MM.1S (cell line): ENCODE results near the gene PFN3.

ENCODE experiments used
- DNase-seq: peaks from one replicate; pipeline ENCODE4 v3.0.0-alpha.2; 2015
- H2AFZ ChIP-seq: fragments of 300-600 bp; sonication (generic); 2 replicates; pipeline ENCODE4 v1.6.0; 2016; ENCODE audit warnings: antibody characterized with exemption, low read length
- H3F3A ChIP-seq: fragments of 300-600 bp; sonication (generic); 2 replicates; pipeline ENCODE4 v1.6.1; 2016; ENCODE audit warnings: mild to moderate bottlenecking, antibody characterized with exemption, low read length, moderate library complexity, mixed read lengths; ENCODE audit not compliant: insufficient read depth
- H3K27ac ChIP-seq: fragments of 300-600 bp; sonication (generic); 2 replicates; pipeline ENCODE4 v1.5.1; 2016; ENCODE audit warnings: mild to moderate bottlenecking, low read length
- H3K27me3 ChIP-seq: fragments of 300-600 bp; sonication (generic); replicated peaks from 2 replicates; pipeline ENCODE4 v1.6.0; 2016; ENCODE audit warnings: low read length; ENCODE audit not compliant: insufficient read depth
- H3K36me3 ChIP-seq: fragments of 300-600 bp; sonication (generic); replicated peaks from 2 replicates; pipeline ENCODE4 v1.6.1; 2016; ENCODE audit warnings: mild to moderate bottlenecking, low read length, mixed read lengths; ENCODE audit not compliant: insufficient read depth
- H3K4me1 ChIP-seq: fragments of 300-600 bp; sonication (generic); 2 replicates; pipeline ENCODE4 v1.6.1; 2016; ENCODE audit warnings: low read length, mixed read lengths
- H3K4me2 ChIP-seq: fragments of 300-600 bp; sonication (generic); 2 replicates; pipeline ENCODE4 v1.6.0; 2016; ENCODE audit warnings: low read depth, low read length
- H3K4me3 ChIP-seq: fragments of 300-600 bp; sonication (generic); 2 replicates; pipeline ENCODE4 v1.5.1; 2016; ENCODE audit warnings: low read length, mixed read lengths
- H3K79me2 ChIP-seq: fragments of 300-600 bp; sonication (generic); 2 replicates; pipeline ENCODE4 v1.6.1; 2016; ENCODE audit warnings: mixed run types, low read length, mixed read lengths
- H3K9ac ChIP-seq: fragments of 300-600 bp; sonication (generic); 2 replicates; pipeline ENCODE4 v1.6.1; 2016; ENCODE audit warnings: low read length, mixed read lengths
- H3K9me2 ChIP-seq: fragments of 300-600 bp; sonication (generic); replicated peaks from 2 replicates; pipeline ENCODE4 v1.6.1; 2016; ENCODE audit warnings: mild to moderate bottlenecking, low read length, mixed read lengths; ENCODE audit not compliant: insufficient read depth
- H3K9me3 ChIP-seq: fragments of 300-600 bp; sonication (generic); replicated peaks from 2 replicates; pipeline ENCODE4 v1.6.1; 2016; ENCODE audit warnings: mild to moderate bottlenecking, low read length, mixed read lengths; ENCODE audit not compliant: insufficient read depth
- H4K20me1 ChIP-seq: fragments of 300-600 bp; sonication (generic); 2 replicates; pipeline ENCODE4 v1.6.1; 2016; ENCODE audit warnings: mild to moderate bottlenecking, low read length, moderate library complexity, mixed read lengths; ENCODE audit not compliant: insufficient read depth
- CTCF ChIP-seq: fragments of 300-600 bp; sonication (generic); IDR thresholded peaks from 2 replicates; pipeline ENCODE4 v1.5.1; 2016; ENCODE audit warnings: antibody characterized with exemption, low read length, mixed read lengths
- EZH2 ChIP-seq: fragments of 300-600 bp; sonication (generic); optimal IDR thresholded peaks from 2 replicates; pipeline ENCODE3; 2017; ENCODE audit warnings: low read depth, mild to moderate bottlenecking, antibody characterized with exemption, low read length, mixed read lengths
- EZH2phosphoT487 ChIP-seq: fragments of 300-600 bp; sonication (generic); IDR thresholded peaks from 2 replicates; pipeline ENCODE4 v1.6.1; 2018; ENCODE audit warnings: antibody characterized with exemption, low read length

PFN3 gene

GRCh38 chr5:177393990-177394389 is 6.5 kb downstream of the PFN3 start:
- Histone ChIP-seq H4K20me1 (no peaks in the 10 kb centered on the region), H3K27ac (no peak overlapping the region), H3K4me1 (no peaks in the 10 kb centered on the region), H3K9me3 (no peaks in the 10 kb centered on the region), H3K4me3 (no peak overlapping the region), H3K79me2 (no peaks in the 10 kb centered on the region), H3K9ac (no peak overlapping the region), H3K36me3 (no peaks in the 10 kb centered on the region), H3K4me2 (no peak overlapping the region), H3K9me2 (no peaks in the 10 kb centered on the region), H3F3A (no peaks in the 10 kb centered on the region), H2AFZ (no peak overlapping the region), H3K27me3 (peaks cover 37% of the 10 kb centered on the region)
- no peak for DNase-seq
- TF ChIP-seq EZH2 (no peak), CTCF (no peak), EZH2phosphoT487 (no peak)

GRCh38 chr5:177393206-177393765 is 7.2 kb downstream of the PFN3 start:
- H3K4me3 ChIP-seq = no peak overlapping the region
- TF ChIP-seq EZH2 (no peak), EZH2phosphoT487 (no peak), CTCF (no peak)
- H3K27me3 ChIP-seq = peaks cover 41% of the 10 kb centered on the region
- H2AFZ ChIP-seq = no peak overlapping the region
- H3K4me1 ChIP-seq = no peaks in the 10 kb centered on the region
- no peaks in the 10 kb centered on the region for H3K79me2 ChIP-seq
- H4K20me1 ChIP-seq = no peaks in the 10 kb centered on the region
- H3K9ac ChIP-seq = no peak overlapping the region
- H3K4me2 ChIP-seq = no peak overlapping the region
- no peaks in the 10 kb centered on the region for H3K36me3 ChIP-seq
- H3K27ac ChIP-seq = no peak overlapping the region
- no peaks in the 10 kb centered on the region for H3F3A ChIP-seq
- DNase-seq = no peak
- H3K9me3 ChIP-seq = no peaks in the 10 kb centered on the region
- no peaks in the 10 kb centered on the region for H3K9me2 ChIP-seq

GRCh38 chr5:177392765-177393164 is 7.7 kb downstream of the PFN3 start:
- H3K4me1 ChIP-seq = no peaks in the 10 kb centered on the region
- TF ChIP-seq EZH2phosphoT487 = no peak
- H3K27ac ChIP-seq = no peak overlapping the region
- H3K9ac ChIP-seq = no peak overlapping the region
- no peaks in the 10 kb centered on the region for H3K9me3 ChIP-seq
- H3K4me3 ChIP-seq = no peak overlapping the region
- H3K36me3 ChIP-seq = no peaks in the 10 kb centered on the region
- H3F3A ChIP-seq = no peaks in the 10 kb centered on the region
- H3K79me2 ChIP-seq = no peaks in the 10 kb centered on the region
- no peak for DNase-seq
- no peaks in the 10 kb centered on the region for H4K20me1 ChIP-seq
- H3K27me3 ChIP-seq = peaks cover 36% of the 10 kb centered on the region
- no peaks in the 10 kb centered on the region for H3K9me2 ChIP-seq
- no peak overlapping the region for H2AFZ ChIP-seq
- H3K4me2 ChIP-seq = no peak overlapping the region

GRCh38 chr5:177390363-177391300 is 9.8 kb downstream of the PFN3 start:
- Histone ChIP-seq H2AFZ (no peak overlapping the region), H3K4me1 (no peaks in the 10 kb centered on the region), H3F3A (no peaks in the 10 kb centered on the region), H4K20me1 (no peaks in the 10 kb centered on the region), H3K36me3 (no peaks in the 10 kb centered on the region), H3K9me2 (no peaks in the 10 kb centered on the region), H3K4me3 (no peak overlapping the region), H3K4me2 (no peak overlapping the region), H3K9me3 (no peaks in the 10 kb centered on the region), H3K79me2 (no peaks in the 10 kb centered on the region), H3K9ac (no peak overlapping the region), H3K27ac (no peak overlapping the region), H3K27me3 (peaks cover 24% of the 10 kb centered on the region)
- DNase-seq = peak; percentile 80
- no peak for TF ChIP-seq EZH2
- TF ChIP-seq CTCF = peak; percentile 95
- no peak for TF ChIP-seq EZH2phosphoT487
